Breast epithelium (tissue), 4 donors: ENCODE data around the gene CAGE1. TPM values are rescaled to one million over a fixed set of nuclear protein-coding genes. Genes with fewer than 3 reads are reported as not detected.

Experiments
- DNase-seq, 2 donors: peaks; one replicate each; pipeline ENCODE4 v3.0.0-alpha.2; 2019; ENCODE audit warnings: low spot score in 2 of 2
- H3K27ac ChIP-seq, 2 donors: fragments of 200-600 bp; sonication (generic) in 1 of 2; one replicate each; pipeline ENCODE4 v1.5.1; 2016 to 2019; ENCODE audit warnings: mild to moderate bottlenecking in 1 of 2
- H3K27me3 ChIP-seq, 2 donors: fragments of 200-600 bp; sonication (generic) in 1 of 2; one replicate each; pipeline versions ENCODE4 v1.5.1 to v1.6.0; 2017 to 2019; ENCODE audit warnings: control low read depth in 1 of 2, mild to moderate bottlenecking in 1 of 2
- H3K36me3 ChIP-seq: fragments of 200-600 bp; one replicate; pipeline ENCODE4 v1.5.1; 2019
- H3K4me1 ChIP-seq, 2 donors: fragments of 200-600 bp; sonication (generic); one replicate each; pipeline ENCODE4 v1.5.1; 2016 to 2019; ENCODE audit warnings: control low read depth in 1 of 2
- H3K4me3 ChIP-seq, 3 donors: fragments of 200-600 bp; sonication (generic); 1 replicate in 2 of 3; 2 replicates in 1 of 3; pipeline ENCODE4 v1.5.1; 2016 to 2019; ENCODE audit warnings: mild to moderate bottlenecking in 3 of 3, moderate library complexity in 2 of 3
- H3K9me3 ChIP-seq, 2 donors: fragments of 200-600 bp; sonication (generic) in 1 of 2; one replicate each; pipeline ENCODE4 v1.5.1; 2016 to 2019; ENCODE audit warnings: control low read depth in 1 of 2
- POLR2A ChIP-seq: fragments of 450-650 bp; IDR thresholded peaks from one replicate; pipeline ENCODE4 v1.6.1; 2016; ENCODE audit warnings: antibody characterized with exemption, mild to moderate bottlenecking, moderate library complexity
- POLR2AphosphoS5 ChIP-seq, 3 donors: sonication (generic); formaldehyde crosslinking; IDR thresholded peaks; one replicate each; pipeline ENCODE4 v1.6.1; 2017; ENCODE audit warnings: antibody characterized with exemption in 3 of 3
- intact Hi-C: fragments of 100-400 bp; cut with DNase I; formaldehyde crosslinking; loops from one replicate; pipeline ENCODE4 v1.15.1; 2023; ENCODE audit warnings: low total_unique reads
- total RNA-seq, 3 donors: library from RNA; depleted of rRNA; stranded (reverse); fragments of >200 nt; gene quantifications; one replicate each; pipeline ENCODE4 v1.1.0, GENCODE V29; 2016
- TF ChIP-seq, protein P1 (sequence below), 3 donors: fragments of 450-650 bp; IDR thresholded peaks; one replicate each; pipeline ENCODE4 v1.5.1; 2016 to 2017; ENCODE audit warnings: antibody characterized with exemption in 3 of 3, mild to moderate bottlenecking in 3 of 3, moderate library complexity in 3 of 3

The CAGE1 gene
- total RNA-seq, 3 donors from 2014 or later, result not detected

DNA sequence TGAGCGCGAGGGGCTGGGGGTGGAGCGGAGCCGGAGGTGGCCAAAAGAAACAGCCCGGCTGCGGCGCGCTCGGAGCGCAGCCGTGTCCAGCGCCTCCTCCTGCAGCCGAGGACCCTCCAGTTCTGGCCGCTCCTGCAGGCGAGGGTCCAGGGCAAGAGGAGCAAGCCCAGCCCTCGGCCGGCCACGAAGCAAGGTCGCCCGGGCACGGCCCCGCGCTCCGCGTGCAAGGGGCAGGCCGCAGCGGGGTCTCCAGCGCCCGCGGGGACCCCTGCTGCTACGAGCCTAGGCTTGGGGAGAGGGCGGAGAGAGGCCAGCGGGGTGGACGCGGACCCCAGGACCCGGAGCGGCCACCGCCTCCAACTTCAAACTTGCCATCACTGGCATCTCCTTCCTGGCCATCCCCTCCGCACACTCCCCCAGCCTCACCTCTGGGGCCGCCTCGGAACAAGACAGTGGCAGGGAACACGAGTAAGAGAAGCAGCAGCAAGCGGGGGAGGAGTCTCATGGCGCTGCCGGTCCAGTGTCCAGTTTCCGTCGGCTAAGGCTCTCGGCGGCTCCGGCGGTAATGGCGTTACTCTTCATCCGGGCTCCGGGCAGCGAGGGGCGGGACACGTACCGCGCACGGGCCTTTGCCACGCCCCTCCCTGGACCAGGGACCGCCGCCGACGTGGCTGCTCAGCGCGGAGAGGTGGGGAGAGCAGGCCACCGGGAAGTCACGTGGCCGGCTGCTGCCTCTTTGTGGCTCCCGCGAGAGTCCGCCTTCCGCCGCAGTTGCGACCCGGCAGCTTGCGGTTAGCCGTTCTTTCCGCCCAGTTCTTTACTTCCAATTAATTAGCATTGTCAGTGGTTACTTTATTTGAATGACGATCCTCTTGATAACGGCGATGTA lies 76.7 kb downstream of the CAGE1 start, which contains the start of gene SSR1:
SSR1 (minus strand) TSS at position 584 of the 889 bp plus-strand sequence; CDS start at position 505, 79 bp downstream.
- peaks cover 0 to 5% of the 10 kb centered on the region in 2 donors for H3K4me1 ChIP-seq
- no peaks in the 10 kb centered on the region for H3K9me3 ChIP-seq
- H3K4me3 ChIP-seq, result peak within 1 kb of the TSS; percentile 86 to 100 (median 92)
- H3K36me3 ChIP-seq, result no peaks in the 10 kb centered on the region
- TF ChIP-seq POLR2A (peak; percentile 51), POLR2AphosphoS5 (IDR thresholded peaks at IDR 0.05) (peak; percentile 77 to 93 (median 85))
- TF ChIP-seq, protein P1, sequence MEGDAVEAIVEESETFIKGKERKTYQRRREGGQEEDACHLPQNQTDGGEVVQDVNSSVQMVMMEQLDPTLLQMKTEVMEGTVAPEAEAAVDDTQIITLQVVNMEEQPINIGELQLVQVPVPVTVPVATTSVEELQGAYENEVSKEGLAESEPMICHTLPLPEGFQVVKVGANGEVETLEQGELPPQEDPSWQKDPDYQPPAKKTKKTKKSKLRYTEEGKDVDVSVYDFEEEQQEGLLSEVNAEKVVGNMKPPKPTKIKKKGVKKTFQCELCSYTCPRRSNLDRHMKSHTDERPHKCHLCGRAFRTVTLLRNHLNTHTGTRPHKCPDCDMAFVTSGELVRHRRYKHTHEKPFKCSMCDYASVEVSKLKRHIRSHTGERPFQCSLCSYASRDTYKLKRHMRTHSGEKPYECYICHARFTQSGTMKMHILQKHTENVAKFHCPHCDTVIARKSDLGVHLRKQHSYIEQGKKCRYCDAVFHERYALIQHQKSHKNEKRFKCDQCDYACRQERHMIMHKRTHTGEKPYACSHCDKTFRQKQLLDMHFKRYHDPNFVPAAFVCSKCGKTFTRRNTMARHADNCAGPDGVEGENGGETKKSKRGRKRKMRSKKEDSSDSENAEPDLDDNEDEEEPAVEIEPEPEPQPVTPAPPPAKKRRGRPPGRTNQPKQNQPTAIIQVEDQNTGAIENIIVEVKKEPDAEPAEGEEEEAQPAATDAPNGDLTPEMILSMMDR (IDR thresholded peaks at IDR 0.05), result peak in 1 of 3 donors; percentile 5
- H3K27me3 ChIP-seq, result no peaks in the 10 kb centered on the region
- intact Hi-C loops, result no loop called here
- peak within 1 kb of the TSS; percentile 93 to 97 for H3K27ac ChIP-seq
- peak; percentile 96 to 97 for DNase-seq

DNA sequence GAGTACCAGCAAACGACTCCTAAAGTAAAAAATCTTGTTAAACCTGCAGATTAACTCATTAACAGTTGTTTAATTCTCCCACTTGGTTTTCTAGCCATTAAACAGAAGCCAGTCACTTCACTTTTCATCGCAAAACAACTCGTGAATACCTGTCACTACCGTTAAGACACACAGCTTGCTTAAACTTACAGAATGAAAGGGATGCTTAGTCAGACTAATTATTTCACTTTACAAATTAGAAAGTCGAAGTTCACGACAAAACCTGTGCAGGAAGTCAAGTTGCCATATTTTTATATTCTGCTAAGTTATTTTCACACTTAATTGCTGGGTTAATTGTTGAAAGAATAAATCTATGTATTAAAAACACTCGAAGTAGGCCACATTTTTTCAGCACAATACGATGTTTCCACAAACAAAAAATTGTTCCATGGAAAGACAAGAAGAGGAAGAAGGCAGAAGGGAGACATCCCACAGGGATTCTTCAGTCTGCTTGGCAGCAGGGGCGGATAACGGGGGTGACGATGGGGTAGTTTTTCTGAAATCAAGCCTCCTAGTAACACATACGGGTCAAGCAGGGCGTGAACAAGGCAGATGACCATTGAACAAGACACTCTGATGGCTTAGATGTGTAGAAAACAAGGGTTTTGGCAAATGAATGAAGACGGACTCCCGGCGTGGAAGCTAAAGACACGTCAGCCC lies 77.5 kb downstream of the CAGE1 start:
- Histone ChIP-seq H3K27me3 (no peaks in the 10 kb centered on the region), H3K4me3 (peak overlapping the region; percentile 86 to 100 (median 92)), H3K9me3 (no peaks in the 10 kb centered on the region), H3K27ac (peak overlapping the region; percentile 93 to 97), H3K36me3 (no peaks in the 10 kb centered on the region), H3K4me1 (peaks cover 0 to 5% of the 10 kb centered on the region in 2 donors)
- intact Hi-C loops, result no loop called here
- no peak for DNase-seq
- TF ChIP-seq POLR2AphosphoS5 (IDR thresholded peaks at IDR 0.05), result no peak
- TF ChIP-seq, protein P1 (IDR thresholded peaks at IDR 0.05), result no peak
- TF ChIP-seq POLR2A, result no peak

DNA sequence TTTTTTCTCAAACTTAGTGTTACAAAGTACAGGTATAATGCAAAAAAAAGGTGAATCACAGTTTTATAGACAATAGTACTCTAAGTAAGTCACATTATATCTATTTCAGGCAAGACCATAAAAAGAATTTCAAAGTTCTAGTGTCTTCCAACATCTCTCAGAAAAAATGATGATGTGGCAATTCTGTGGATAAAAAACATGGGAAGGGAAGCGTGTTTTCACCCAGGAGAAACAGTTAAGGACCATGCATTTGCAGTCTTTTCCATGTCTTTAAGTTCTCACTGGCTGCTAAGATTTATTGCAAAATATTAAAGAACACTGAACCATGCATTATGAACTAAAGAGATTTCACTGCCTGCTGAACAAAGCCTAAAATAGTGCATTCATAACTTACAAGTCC lies 78.4 kb downstream of the CAGE1 start:
- Histone ChIP-seq H3K4me3 (peak overlapping the region in 1 of 3 donors; percentile 92), H3K4me1 (peaks cover 0 to 5% of the 10 kb centered on the region in 2 donors), H3K27me3 (no peaks in the 10 kb centered on the region), H3K9me3 (no peaks in the 10 kb centered on the region), H3K27ac (no peak overlapping the region), H3K36me3 (no peaks in the 10 kb centered on the region)
- TF ChIP-seq POLR2A, result no peak
- TF ChIP-seq POLR2AphosphoS5 (IDR thresholded peaks at IDR 0.05), result no peak
- TF ChIP-seq, protein P1 (IDR thresholded peaks at IDR 0.05), result no peak
- no peak for DNase-seq
- intact Hi-C loops, result no loop called here

DNA sequence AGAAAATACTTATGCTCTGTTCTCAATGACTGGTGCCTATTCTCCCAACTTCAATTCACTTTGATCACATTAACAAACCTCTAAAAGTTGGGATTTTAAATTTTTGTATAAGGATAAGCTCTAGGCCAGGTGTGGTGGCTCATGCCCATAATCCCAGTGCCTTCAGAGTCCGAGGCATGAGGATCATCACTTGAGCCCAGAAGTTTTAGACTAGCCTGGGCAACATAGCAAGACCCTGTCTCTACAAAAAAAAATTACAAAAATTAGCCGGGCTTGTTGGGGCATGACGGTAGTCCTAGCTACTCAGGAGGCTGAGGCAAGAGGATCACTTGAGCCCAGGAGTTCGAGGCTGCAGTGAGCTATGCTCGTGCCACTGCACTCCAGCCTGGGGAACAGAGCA lies 80.5 kb downstream of the CAGE1 start:
- Histone ChIP-seq H3K4me1 (peaks cover 0 to 5% of the 10 kb centered on the region in 2 donors), H3K36me3 (no peaks in the 10 kb centered on the region), H3K9me3 (no peaks in the 10 kb centered on the region), H3K27ac (no peak overlapping the region), H3K4me3 (no peak overlapping the region), H3K27me3 (no peaks in the 10 kb centered on the region)
- DNase-seq, result no peak
- intact Hi-C loops, result no loop called here
- TF ChIP-seq, protein P1 (IDR thresholded peaks at IDR 0.05), result no peak
- no peak for TF ChIP-seq POLR2A
- no peak for TF ChIP-seq POLR2AphosphoS5 (IDR thresholded peaks at IDR 0.05)
